WTC11 (cell line): ENCODE results near the gene INCA1.

Experiments used
- CTCF ChIP-seq: fragments of 200-600 bp; IDR thresholded peaks from 2 replicates; pipeline ENCODE4 v1.8.0; 2022; ENCODE audit warnings: antibody characterized with exemption
- ETV6 ChIP-seq: sonication (generic); formaldehyde crosslinking; IDR thresholded peaks from 2 replicates; pipeline ENCODE4 v1.8.1; 2022; ENCODE audit warnings: mild to moderate bottlenecking, missing genetic modification reagents
- USF2 ChIP-seq: sonication (generic); formaldehyde crosslinking; IDR thresholded peaks from 2 replicates; pipeline ENCODE4 v1.8.1; 2023; ENCODE audit warnings: mild to moderate bottlenecking, missing genetic modification reagents, moderate library complexity
- ZNF232 ChIP-seq: sonication (generic); formaldehyde crosslinking; IDR thresholded peaks from 2 replicates; pipeline ENCODE4 v1.8.0; 2022; ENCODE audit warnings: mild to moderate bottlenecking, missing genetic modification reagents

DNA sequence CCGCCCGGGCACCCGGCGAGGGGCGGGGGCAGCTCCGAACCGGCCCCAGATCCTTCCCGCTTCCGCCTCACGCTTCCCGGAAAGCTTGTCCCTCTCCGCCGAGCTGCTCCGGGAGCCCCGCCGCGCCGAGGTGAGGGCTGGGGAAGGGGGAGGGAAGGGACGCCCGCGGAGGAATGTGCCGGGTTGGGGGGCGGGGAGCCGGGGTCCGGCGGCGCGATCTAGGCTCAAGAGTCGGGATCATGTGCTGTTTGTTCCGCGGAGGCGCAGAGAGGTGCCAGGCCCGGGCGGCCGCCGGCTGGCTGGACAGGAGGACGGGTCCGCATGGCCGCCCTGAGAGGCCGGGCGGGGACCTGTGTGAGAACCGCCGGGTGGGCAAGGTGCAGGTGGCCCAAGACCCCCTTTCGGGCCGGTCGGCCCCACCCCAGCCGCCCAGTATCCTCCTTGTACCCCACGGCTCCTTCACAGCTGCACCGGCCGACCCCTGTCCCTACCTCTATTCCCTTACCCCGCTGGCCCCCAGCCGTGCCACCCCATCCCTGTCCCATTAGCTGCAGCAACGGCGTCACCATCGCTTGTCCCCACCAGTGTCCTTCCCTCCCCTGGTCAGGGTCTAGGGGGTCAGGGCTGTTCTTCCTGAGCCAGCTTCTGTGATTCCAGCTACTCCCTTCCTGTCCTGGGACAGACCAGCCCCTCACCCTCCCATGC is 857 bp upstream of the INCA1 start:
- TF ChIP-seq CTCF (no peak), ZNF232 (no peak), USF2 (peak; percentile 4; the same call in 1 of the 2 replicates), ETV6 (CRISPR knock-in tag) (no peak)
